Ramos (cell line): ENCODE data around the gene SLCO1B1.

Source experiments
- in situ Hi-C: fragments of 300-500 bp; cut with MboI; formaldehyde crosslinking; loops from one replicate; pipeline ENCODE4 v1.14.3; 2022; ENCODE audit warnings: low sequenced_read_pairs; ENCODE audit not compliant: unreplicated experiment

The SLCO1B1 gene

GRCh38 chr12:21219206-21219605 is 88.2 kb downstream of the SLCO1B1 start:
- in situ Hi-C loops = no loop called here

- in situ Hi-C loops = no loop called here
Observed at GRCh38 chr12:21220266-21220665, 89.3 kb downstream of the SLCO1B1 start.

- in situ Hi-C loops = no loop called here
Observed at GRCh38 chr12:21221072-21221471, 90.1 kb downstream of the SLCO1B1 start.

- in situ Hi-C loops = no loop called here
Observed at GRCh38 chr12:21221778-21222177, 90.8 kb downstream of the SLCO1B1 start.

DNA sequence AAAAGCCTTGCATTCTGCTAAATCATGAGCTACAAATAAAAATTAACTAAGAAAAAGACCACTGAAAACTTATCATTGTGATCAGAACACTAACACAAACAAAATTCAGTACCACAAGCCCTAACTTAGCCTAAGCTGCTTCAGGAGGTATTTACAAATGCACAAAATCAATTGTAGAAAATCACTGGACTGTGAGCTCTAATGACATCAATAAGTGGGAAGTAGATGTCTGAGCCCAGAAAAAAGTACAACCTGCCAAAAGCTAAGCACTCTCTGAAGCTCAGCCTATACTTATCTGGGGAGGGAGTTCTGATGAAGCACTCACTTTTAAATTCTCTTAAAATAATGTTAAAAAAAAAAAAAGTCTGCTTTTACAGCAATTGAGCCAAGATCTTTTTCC is 92.9 kb downstream of the SLCO1B1 start:
- in situ Hi-C loops = no loop called here

GRCh38 chr12:21234395-21234794 is 103.4 kb downstream of the SLCO1B1 start:
- in situ Hi-C loops = no loop called here

DNA sequence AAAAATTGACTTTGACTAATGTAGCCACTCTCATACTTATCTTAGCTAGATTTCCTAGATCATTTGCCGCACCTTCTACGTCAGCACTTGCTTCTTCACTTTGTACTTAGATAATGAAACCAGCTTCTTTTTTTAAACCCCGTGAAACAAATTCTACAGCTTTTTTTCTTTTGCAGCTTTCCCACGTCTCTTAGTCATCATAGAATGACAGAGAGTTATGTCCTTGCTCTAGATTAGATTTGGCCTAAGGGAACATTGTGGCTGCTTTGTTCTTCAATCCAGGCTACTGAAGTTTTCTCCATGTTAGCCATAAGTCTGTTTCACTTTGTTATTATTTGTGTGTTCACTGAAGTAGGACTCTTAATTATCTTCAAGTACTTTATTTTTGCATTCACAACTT is 108.9 kb downstream of the SLCO1B1 start:
- in situ Hi-C loops = no loop called here

DNA sequence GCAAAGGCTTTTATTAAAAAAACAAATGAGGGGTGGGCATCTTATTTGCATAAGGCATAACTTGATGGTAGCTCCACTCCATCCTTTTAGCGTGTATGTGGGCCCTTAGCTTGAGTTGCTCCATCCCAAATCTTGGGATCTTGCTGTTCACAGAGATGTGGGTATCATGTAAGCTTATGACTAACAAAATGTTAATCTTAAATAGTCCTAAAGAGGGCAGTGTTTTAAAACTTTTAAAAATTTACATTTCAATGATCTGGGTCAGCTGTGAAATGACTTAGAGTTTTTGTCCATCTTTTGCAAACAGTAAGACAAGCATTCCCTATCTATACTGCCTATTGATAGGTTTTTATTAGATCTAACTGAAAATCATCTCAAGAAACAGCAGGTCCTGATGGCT is 117.7 kb downstream of the SLCO1B1 start:
- in situ Hi-C loops = no loop called here

GRCh38 chr12:21252070-21252469 is 121.1 kb downstream of the SLCO1B1 start:
- in situ Hi-C loops = no loop called here

GRCh38 chr12:21257172-21257571 is 126.2 kb downstream of the SLCO1B1 start:
- in situ Hi-C loops = no loop called here

GRCh38 chr12:21264232-21264631 is 133.2 kb downstream of the SLCO1B1 start:
- in situ Hi-C loops = no loop called here

DNA sequence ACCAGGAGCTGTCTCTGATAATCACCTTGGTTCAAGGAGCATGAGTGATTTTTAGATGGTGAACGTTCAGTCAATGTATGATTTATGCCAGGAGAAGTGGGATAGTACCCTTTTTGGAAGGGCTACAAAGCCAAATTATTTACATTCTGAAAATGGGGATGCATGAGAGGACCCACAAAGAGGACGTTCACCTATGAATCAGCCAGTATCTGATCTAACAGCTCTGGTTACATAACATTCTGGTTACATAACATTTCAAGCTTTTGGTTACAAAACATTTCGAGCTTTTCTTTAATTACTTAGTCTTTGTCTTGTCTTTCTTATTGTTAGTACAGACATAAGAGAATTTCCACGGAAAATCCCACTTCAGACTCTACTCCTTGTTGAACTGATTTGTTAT is 134.9 kb downstream of the SLCO1B1 start:
- in situ Hi-C loops = no loop called here

DNA sequence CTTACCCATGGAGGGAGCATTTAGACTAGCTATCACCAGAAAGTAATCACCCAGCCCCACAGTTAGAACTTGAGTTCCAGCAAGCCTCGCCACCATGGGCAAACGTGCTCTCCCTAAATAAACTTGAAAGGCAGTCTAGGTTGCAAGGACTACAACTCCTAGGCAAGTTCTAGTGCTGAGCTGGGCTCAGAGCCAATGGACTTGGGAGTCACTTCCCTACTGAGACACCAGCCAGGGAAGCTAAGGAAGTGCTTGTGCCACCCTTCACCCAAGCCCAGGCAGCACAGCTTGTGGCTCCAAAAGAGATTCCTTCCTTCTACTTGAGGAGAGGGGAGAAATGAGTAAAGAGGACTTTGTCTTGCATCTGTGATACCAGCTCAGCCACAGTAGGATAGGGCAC is 145.8 kb downstream of the SLCO1B1 start:
- in situ Hi-C loops = no loop called here
